IPS DF 6.9 (cell line): ENCODE data around the gene ZNF649.
"Not testable (repeated sequence)": the region's sequence is repeated elsewhere in the genome, so short reads cannot be mapped to it uniquely, and the experiment has no call there.

ENCODE experiments used
- DNase-seq: peaks from one replicate; pipeline ENCODE4 v3.0.0-alpha.2; 2013; ENCODE audit warnings: low read depth, low spot score
- H3K27ac ChIP-seq: one replicate; pipeline ENCODE4 v1.5.1; 2013; ENCODE audit warnings: low read length, control low read depth
- H3K27me3 ChIP-seq: 2 replicates; pipeline ENCODE4 v1.6.1; 2013; ENCODE audit warnings: mild to moderate bottlenecking, low read length; ENCODE audit not compliant: control insufficient read depth, insufficient read depth
- H3K36me3 ChIP-seq: 2 replicates; pipeline ENCODE4 v1.6.1; 2013; ENCODE audit warnings: low read length; ENCODE audit not compliant: control insufficient read depth, insufficient read depth
- H3K4me1 ChIP-seq: 2 replicates; pipeline ENCODE4 v1.6.1; 2013; ENCODE audit warnings: low read length; ENCODE audit not compliant: control insufficient read depth, insufficient read depth
- H3K4me3 ChIP-seq: 2 replicates; pipeline ENCODE4 v1.5.1; 2013; ENCODE audit warnings: mild to moderate bottlenecking, low read length
- H3K9me3 ChIP-seq: 2 replicates; pipeline ENCODE4 v1.6.1; 2013; ENCODE audit warnings: low read length, inconsistent platforms; ENCODE audit not compliant: control insufficient read depth, insufficient read depth
- WGBS: extraction: QIAGEN DNeasy Blood & Tissue Kit; methylation state at CpG from one replicate; pipeline ENCODE4 v1.1.7; 2013; ENCODE audit warnings: mixed read lengths, missing lambda C conversion rate; ENCODE audit not compliant: insufficient read length, insufficient coverage; 5-methylcytosine and 5-hydroxymethylcytosine counted together

ZNF649 gene

DNA sequence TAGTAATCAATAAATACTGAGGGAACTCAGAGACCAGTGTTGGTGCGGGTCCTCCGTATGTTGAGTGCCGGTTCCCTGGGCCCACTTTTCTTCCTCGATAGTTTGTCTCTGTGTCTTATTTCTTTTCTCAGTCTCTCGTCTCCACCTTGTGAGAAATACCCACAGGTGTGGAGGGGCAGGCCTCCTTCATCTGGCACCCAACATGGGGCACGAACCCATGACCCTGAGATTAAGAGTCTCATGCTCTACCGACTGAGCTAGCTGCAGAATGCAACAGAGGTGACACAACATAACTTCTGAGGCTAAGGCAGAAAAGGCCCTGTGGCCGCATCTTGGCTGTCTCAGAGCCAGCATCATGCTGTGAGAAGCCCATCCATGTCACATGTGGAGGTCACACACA lies 17.1 kb upstream of the ZNF649 start:
- no peak for DNase-seq
- Histone ChIP-seq H3K4me1 (no peaks in the 10 kb centered on the region), H3K27me3 (no peaks in the 10 kb centered on the region), H3K36me3 (no peaks in the 10 kb centered on the region), H3K4me3 (no peak overlapping the region), H3K9me3 (peaks cover 12% of the 10 kb centered on the region), H3K27ac (no peak overlapping the region)
- WGBS = no CpG with 5 or more reads among the region's 8 CpGs

DNA sequence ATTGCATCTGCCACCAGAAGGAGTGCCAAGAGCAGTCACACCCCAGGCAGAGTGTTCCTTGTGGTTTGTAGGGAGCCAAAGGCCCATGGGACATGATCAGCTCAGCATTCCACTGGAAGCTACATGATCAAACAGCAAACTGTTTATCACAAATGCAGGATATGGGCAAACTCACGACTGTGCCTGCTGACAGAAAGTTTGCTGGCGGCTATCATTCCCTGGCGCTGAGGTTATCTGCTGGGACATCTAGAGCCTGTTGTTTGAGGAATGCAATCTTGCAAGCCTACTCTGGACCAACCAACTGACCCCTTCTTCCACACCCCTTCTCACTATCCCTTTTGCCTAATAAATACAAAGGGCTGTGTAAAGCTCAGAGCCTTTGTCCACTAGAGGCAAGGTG lies 14.8 kb upstream of the ZNF649 start:
- Histone ChIP-seq H3K27me3 (no peaks in the 10 kb centered on the region), H3K36me3 (0 out of 2 replicates have a peak, but pooled peaks cover 3% of the 10 kb centered on the region), H3K4me3 (no peak overlapping the region), H3K4me1 (no peaks in the 10 kb centered on the region), H3K27ac (no peak overlapping the region), H3K9me3 (peaks cover 25% of the 10 kb centered on the region)
- no CpG with 5 or more reads among the region's 3 CpGs for WGBS
- DNase-seq = no peak

DNA sequence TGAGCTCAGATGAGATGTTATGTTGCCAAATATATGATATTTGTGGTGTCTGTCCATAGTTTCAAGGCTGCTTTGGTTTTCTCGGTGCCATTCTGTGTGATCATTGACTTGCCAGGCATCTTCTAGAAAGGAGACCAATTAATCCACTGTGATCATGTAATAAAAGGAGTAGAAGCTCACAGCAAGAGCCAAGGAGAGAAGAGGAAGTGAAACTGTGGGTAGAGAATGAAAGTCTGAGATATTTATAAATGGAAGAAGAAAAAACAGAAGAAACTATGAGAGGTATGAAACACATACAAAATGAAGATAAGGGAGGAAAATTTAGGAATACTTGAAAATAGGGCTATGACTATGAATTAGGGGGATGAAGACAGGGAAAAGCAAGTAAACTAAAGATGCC lies 11.3 kb upstream of the ZNF649 start:
- DNase-seq = no peak
- H3K9me3 ChIP-seq = peaks cover 23% of the 10 kb centered on the region

DNA sequence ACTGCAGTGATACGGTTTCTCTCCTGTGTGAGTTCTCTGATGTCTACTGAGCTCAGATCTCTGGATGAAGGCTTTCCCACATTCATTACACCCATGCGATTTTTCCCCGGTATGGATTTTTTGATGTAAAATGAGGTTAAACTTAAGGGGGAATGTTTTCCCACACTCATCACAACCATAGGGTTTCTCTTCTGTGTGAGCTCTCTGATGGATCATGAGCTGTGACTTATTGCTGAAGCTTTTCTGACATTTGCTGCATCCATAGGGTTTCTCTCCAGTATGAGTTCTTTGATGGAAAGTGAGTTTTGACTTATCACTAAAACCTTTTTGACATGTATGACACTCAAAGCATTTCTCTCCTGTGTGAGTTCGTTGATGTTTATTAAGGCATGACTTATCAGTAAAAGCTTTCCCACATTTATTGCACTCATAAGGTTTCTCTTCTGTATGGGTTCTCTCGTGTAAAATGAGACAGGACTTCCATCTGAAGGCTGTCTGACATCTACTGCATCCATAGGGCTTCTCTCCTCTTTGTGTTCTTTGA lies 10.6 kb upstream of the ZNF649 start:
- 0 out of 2 replicates have a peak, but pooled peaks cover 3% of the 10 kb centered on the region for H3K36me3 ChIP-seq
- no peak overlapping the region for H3K4me3 ChIP-seq
- no peaks in the 10 kb centered on the region for H3K27me3 ChIP-seq
- no peaks in the 10 kb centered on the region for H3K4me1 ChIP-seq
- H3K9me3 ChIP-seq = peaks cover 23% of the 10 kb centered on the region
- WGBS = no CpG with 5 or more reads among the region's 5 CpGs
- no peak overlapping the region for H3K27ac ChIP-seq
- DNase-seq = no peak

More for the DNA sequence above, 11.3 kb upstream of the ZNF649 start:
- no peaks in the 10 kb centered on the region for H3K4me1 ChIP-seq
- no peak overlapping the region for H3K4me3 ChIP-seq
- no peaks in the 10 kb centered on the region for H3K27me3 ChIP-seq
- H3K36me3 ChIP-seq = 0 out of 2 replicates have a peak, but pooled peaks cover 3% of the 10 kb centered on the region
- no peak overlapping the region for H3K27ac ChIP-seq
- no CpG with 5 or more reads among the region's 1 CpG for WGBS

DNA sequence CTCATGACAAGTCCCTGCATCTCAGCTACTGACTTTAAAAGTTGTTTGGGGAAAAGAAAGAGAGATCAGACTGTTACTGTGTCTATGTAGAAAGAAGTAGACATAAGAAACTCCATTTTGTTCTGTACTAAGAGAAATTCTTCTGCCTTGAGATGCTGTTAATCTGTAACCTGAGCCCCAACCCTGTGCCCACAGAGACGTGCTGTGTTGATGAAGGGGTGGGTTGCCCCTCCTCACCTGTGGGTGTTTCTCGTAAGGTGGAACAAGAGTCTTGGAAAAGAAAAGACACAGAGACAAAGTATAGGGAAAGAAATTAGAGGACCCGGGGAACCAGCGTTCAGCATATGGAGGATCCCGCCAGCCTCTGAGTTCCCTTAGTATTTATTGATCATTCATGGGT lies 3.2 kb upstream of the ZNF649 start:
- not testable (repeated sequence) for H3K36me3 ChIP-seq, H3K9me3 ChIP-seq, H3K4me3 ChIP-seq, H3K27me3 ChIP-seq, H3K4me1 ChIP-seq, DNase-seq, H3K27ac ChIP-seq
- no CpG with 5 or more reads among the region's 5 CpGs for WGBS

DNA sequence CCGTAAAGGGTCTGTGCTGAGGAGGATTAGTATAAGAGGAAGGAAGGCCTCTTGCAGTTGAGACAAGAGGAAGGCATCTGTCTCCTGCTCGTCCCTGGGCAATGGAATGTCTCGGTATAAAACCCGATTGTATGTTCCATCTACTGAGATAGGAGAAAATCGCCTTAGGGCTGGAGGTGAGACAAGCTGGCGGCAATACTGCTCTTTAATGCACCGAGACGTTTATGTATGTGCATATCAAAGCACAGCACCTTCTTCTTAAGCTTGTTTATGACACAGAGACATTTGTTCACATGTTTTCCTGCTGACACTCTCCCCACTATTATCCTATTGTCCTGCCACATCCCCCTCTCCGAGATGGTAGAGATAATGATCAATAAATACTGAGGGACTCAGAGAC lies 1.3 kb upstream of the ZNF649 start:
- H3K9me3 ChIP-seq, H3K36me3 ChIP-seq, H3K4me1 ChIP-seq, H3K27me3 ChIP-seq, DNase-seq: not testable (repeated sequence)
- Histone ChIP-seq H3K27ac (peak overlapping the region; percentile 28), H3K4me3 (peak overlapping the region; percentile 14; the same call in 1 of the 2 replicates)
- no CpG with 5 or more reads among the region's 9 CpGs for WGBS

DNA sequence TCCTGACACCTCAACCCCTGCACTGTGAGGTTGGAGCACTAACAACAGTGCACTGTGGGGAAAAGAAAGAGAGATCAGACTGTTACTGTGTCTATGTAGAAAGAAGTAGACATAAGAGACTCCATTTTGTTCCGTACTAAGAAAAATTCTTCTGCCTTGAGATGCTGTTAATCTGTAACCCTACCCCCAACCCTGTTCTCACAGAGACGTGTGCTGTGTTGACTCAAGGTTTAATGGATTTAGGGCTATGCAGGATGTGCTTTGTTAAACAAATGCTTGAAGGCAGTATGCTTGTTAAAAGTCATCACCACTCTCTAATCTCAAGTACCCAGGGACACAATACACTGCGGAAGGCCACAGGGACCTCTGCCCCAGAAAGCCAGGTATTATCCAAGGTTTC lies 822 bp upstream of the ZNF649 start:
- H3K36me3 ChIP-seq = peaks cover 12% of the 10 kb centered on the region; the same call in 1 of the 2 replicates
- H3K4me1 ChIP-seq, H3K27me3 ChIP-seq, H3K9me3 ChIP-seq, DNase-seq: not testable (repeated sequence)
- peak overlapping the region; percentile 78 for H3K27ac ChIP-seq
- no CpG with 5 or more reads among the region's 3 CpGs for WGBS
- peak overlapping the region; percentile 14; the same call in 1 of the 2 replicates for H3K4me3 ChIP-seq

DNA sequence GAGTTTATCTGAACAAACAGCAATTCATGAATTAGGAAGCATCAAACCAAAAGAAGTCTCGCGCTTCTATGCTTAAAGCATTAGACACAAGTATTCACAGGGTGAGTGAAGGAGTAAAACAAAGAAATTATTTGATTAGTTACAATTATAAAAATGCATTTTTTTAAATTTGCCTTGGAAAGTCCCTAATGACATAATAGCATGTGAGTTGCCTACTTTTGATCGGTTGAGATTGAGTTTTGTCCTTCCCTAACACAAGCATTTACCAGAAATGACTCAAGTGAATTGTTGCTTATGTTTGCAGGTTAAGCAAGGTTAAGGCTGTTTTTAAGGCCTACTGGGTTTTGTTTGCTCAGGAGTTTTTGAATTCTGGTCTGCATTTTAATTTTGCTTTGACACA lies 389 bp upstream of the ZNF649 start:
- Histone ChIP-seq H3K4me1 (peaks cover 1% of the 10 kb centered on the region; the same call in 1 of the 2 replicates), H3K27ac (peak overlapping the region; percentile 78), H3K36me3 (peaks cover 16% of the 10 kb centered on the region; the same call in 1 of the 2 replicates), H3K27me3 (no peaks in the 10 kb centered on the region), H3K9me3 (peaks cover under 1% of the 10 kb centered on the region; the same call in 1 of the 2 replicates), H3K4me3 (no peak overlapping the region)
- no CpG with 5 or more reads among the region's 3 CpGs for WGBS
- no peak for DNase-seq

DNA sequence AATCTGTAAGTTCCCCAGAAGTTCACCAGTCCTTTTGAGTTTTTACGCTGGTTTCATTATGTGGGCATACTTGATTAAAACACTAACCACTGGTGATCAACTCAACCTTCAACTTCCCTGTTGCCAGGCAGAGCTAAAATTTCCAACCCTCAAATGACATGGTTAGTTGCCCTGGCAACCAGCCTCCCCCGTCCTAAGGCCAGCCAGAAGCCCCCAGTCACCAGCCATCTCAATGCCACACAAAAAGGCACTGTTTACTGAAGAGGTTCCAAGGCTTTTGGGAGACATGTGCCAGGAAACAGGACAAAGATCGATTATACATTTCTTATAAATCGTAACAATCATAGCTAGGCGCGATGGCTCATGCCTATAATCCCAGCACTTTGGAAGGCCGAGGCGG lies 1.6 kb downstream of the ZNF649 start:
- Histone ChIP-seq H3K9me3 (peaks cover 2% of the 10 kb centered on the region; the same call in 1 of the 2 replicates), H3K27ac (no peak overlapping the region), H3K36me3 (peaks cover 32% of the 10 kb centered on the region; the same call in 1 of the 2 replicates), H3K4me3 (peak overlapping the region; percentile 29; the same call in 1 of the 2 replicates), H3K4me1 (no peaks in the 10 kb centered on the region; the same call in 1 of the 2 replicates), H3K27me3 (no peaks in the 10 kb centered on the region)
- no peak for DNase-seq
- WGBS = no CpG with 5 or more reads among the region's 8 CpGs

DNA sequence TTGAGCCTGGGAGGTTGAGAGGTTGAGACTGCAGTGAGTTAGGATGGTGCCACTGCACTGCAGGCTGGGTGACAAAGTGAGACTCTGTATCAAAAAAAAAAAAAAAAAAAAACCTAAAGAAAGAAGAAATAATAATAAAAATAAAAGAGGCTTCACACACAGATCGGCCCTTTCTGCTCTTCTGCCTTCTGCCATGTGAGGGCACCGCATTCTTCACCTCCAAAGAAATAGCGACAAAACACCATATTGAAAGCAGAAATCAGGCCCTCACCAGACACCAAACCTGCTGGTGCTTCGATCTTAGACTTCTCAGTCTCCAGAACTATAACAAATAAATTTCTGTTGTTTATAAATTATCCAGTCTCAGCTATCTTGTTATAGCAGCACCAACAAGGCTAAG lies 3.0 kb downstream of the ZNF649 start:
- Histone ChIP-seq H3K9me3 (peaks cover 2% of the 10 kb centered on the region; the same call in 1 of the 2 replicates), H3K4me3 (no peak overlapping the region), H3K27ac (no peak overlapping the region), H3K27me3 (no peaks in the 10 kb centered on the region), H3K36me3 (peaks cover 42% of the 10 kb centered on the region), H3K4me1 (no peaks in the 10 kb centered on the region; the same call in 1 of the 2 replicates)
- no CpG with 5 or more reads among the region's 4 CpGs for WGBS
- DNase-seq = no peak

DNA sequence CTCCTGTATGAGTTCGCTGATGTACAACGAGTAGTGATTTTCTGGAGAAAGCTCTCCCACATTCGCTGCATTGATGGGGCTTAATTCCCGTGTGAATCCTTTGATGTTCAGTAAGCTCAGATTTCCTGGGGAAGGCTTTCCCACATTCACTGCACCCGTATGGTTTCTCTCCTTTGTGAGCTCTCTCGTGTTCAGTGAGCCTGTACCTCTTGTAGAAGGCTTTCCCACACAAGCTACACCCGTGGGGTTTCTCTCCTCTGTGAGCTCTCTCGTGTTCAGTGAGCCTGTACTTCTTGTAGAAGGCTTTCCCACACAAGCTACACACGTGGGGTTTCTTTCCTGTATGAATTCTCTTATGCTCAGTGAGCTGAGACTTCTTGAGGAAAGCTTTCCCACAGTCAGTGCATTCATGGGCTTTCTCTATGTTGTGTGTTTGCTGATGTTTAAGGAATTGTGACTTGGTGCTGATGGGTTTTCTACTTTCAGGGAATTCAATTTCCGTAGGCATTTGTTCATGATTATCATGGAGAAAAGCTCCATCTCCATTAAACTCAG lies 13.5 kb downstream of the ZNF649 start:
- peaks cover 55% of the 10 kb centered on the region for H3K36me3 ChIP-seq
- no CpG with 5 or more reads among the region's 10 CpGs for WGBS
- H3K4me3 ChIP-seq = no peak overlapping the region
- no peaks in the 10 kb centered on the region for H3K27me3 ChIP-seq
- no peaks in the 10 kb centered on the region for H3K4me1 ChIP-seq
- H3K9me3 ChIP-seq = peaks cover 18% of the 10 kb centered on the region
- no peak overlapping the region for H3K27ac ChIP-seq
- no peak for DNase-seq
